Measurements from ENCODE around the gene PYGL. TPM values are rescaled to one million over a fixed set of nuclear protein-coding genes. Genes with fewer than 3 reads are reported as not detected.
A peak's percentile ranks its signal among the peaks of the same experiment; 100 is the strongest.

The PYGL gene
- polyA plus RNA-seq, 4 donors: 0.89 to 8.7 (median 5.4) TPM

DNA sequence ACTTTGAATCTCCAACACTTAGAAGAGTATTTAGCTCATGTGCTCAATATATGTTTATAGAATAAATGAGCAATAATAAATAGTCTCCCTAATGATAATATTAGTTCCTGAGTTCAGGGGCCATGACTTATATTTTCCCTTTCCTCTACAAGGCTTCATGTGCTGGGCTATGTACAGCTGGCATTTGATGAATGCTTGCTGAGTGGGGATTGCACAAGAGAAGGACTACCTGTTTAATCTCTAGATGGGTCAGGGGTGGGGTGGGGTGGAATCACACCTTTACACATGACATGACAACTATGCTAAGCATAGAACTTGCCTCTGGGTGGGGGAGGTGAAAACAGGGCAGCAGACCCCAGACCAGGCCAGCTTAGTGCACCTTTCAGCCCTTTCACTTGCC is 80.0 kb downstream of the PYGL start:
- H3K27ac ChIP-seq (ENCODE audit: low read depth in 1 of 3, low read length in 2 of 3): no peak overlapping the region
- no peak overlapping the region for H3K4me3 ChIP-seq (ENCODE audit: low read depth in 1 of 3, low read length in 3 of 3)
- FAIRE-seq: no peak
- peaks cover 0 to 5% (median 0%) of the 10 kb centered on the region in 3 donors for H3K4me1 ChIP-seq (ENCODE audit: control insufficient read depth in 3 of 3, insufficient read depth in 2 of 3, low read depth in 1 of 3, low read length in 2 of 3)
- H3K9me3 ChIP-seq (ENCODE audit: control insufficient read depth in 2 of 2, insufficient read depth in 1 of 2, low read depth in 1 of 2, low read length in 1 of 2): no peaks in the 10 kb centered on the region
- peaks cover 0 to 12% (median 0%) of the 10 kb centered on the region in 3 donors for H3K27me3 ChIP-seq (ENCODE audit: control insufficient read depth in 3 of 3, insufficient read depth in 3 of 3, low read length in 3 of 3)
- no peak for DNase-seq
- H3K36me3 ChIP-seq (ENCODE audit: control insufficient read depth in 3 of 3, insufficient read depth in 2 of 3, low read depth in 1 of 3, low read length in 3 of 3): no peaks in the 10 kb centered on the region

GRCh38 chr14:50862036-50862570 is 82.2 kb downstream of the PYGL start:
- no peaks in the 10 kb centered on the region for H3K36me3 ChIP-seq (ENCODE audit: control insufficient read depth in 3 of 3, insufficient read depth in 2 of 3, low read depth in 1 of 3, low read length in 3 of 3)
- DNase-seq: no peak
- H3K4me1 ChIP-seq (ENCODE audit: control insufficient read depth in 3 of 3, insufficient read depth in 2 of 3, low read depth in 1 of 3, low read length in 2 of 3): peaks cover 0 to 5% (median 0%) of the 10 kb centered on the region in 3 donors
- no peaks in the 10 kb centered on the region for H3K9me3 ChIP-seq (ENCODE audit: control insufficient read depth in 2 of 2, insufficient read depth in 1 of 2, low read depth in 1 of 2, low read length in 1 of 2)
- FAIRE-seq: no peak
- H3K4me3 ChIP-seq (ENCODE audit: low read depth in 1 of 3, low read length in 3 of 3): no peak overlapping the region
- H3K27me3 ChIP-seq (ENCODE audit: control insufficient read depth in 3 of 3, insufficient read depth in 3 of 3, low read length in 3 of 3): peaks cover 0 to 13% (median 0%) of the 10 kb centered on the region in 3 donors
- H3K27ac ChIP-seq (ENCODE audit: low read depth in 1 of 3, low read length in 2 of 3): no peak overlapping the region
- WGBS, 3 donors: 79 to 84% (median 80%) methylated on average over 4 of the region's 4 CpGs

DNA sequence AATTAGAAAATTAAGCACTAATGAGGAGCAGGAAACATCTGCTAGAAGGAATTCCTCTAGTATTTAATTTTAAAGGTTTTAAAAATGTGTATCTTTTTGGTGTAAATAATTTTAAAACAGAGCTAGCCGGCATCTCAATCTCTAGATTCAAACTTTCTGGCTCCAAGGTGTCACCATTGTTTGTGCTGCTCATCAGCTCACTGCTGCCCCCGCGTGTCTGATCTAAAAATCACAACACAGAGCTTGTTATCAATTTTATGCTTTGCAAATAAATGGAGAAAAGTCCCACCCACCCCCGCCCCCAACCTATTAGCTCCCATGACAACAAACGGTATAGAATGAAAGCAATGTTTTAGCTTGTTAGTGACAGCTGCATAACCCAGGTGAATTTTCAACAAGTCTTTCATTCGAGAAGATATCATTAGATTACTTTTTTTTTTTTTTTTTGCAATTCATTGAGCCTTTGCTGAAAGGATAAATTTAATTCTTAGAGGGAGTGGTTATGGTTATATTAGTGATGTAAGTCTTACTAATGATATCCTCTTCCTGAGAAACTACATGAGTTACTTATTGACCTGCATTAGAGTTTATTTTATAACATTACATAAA is 83.7 kb downstream of the PYGL start:
- H3K4me3 ChIP-seq (ENCODE audit: low read depth in 1 of 3, low read length in 3 of 3): peak overlapping the region in 2 of 3 donors; percentile 35 to 36
- H3K9me3 ChIP-seq (ENCODE audit: control insufficient read depth in 2 of 2, insufficient read depth in 1 of 2, low read depth in 1 of 2, low read length in 1 of 2): no peaks in the 10 kb centered on the region
- FAIRE-seq (no peak), DNase-seq (peak; percentile 74 to 76)
- H3K27me3 ChIP-seq (ENCODE audit: control insufficient read depth in 3 of 3, insufficient read depth in 3 of 3, low read length in 3 of 3): peaks cover 0 to 13% (median 0%) of the 10 kb centered on the region in 3 donors
- H3K27ac ChIP-seq (ENCODE audit: low read depth in 1 of 3, low read length in 2 of 3): peak overlapping the region in 1 of 3 donors; percentile 54
- WGBS, 3 donors: 1 to 3% (median 1%) methylated on average over 6 of the region's 6 CpGs
- H3K36me3 ChIP-seq (ENCODE audit: control insufficient read depth in 3 of 3, insufficient read depth in 2 of 3, low read depth in 1 of 3, low read length in 3 of 3): no peaks in the 10 kb centered on the region
- peaks cover 0 to 5% (median 0%) of the 10 kb centered on the region in 3 donors for H3K4me1 ChIP-seq (ENCODE audit: control insufficient read depth in 3 of 3, insufficient read depth in 2 of 3, low read depth in 1 of 3, low read length in 2 of 3)

DNA sequence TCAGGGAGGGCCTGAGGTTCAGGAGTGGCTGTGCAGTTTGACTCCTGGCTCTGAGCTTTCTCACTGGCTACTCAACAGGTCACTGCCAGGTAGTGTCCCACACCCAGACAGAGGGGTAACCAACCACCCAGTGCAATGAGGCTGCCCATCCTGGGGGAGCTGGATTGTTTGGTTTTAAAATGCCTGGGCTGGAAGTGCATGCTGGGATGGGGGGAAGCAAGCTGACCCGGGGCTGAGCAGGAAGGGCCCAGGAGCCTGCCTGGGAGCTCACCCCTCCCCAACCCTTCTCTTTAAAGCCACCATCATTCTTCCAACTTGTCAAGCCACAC is 85.0 kb downstream of the PYGL start:
- Histone ChIP-seq H3K36me3 (ENCODE audit: control insufficient read depth in 3 of 3, insufficient read depth in 2 of 3, low read depth in 1 of 3, low read length in 3 of 3) (no peaks in the 10 kb centered on the region), H3K27ac (ENCODE audit: low read depth in 1 of 3, low read length in 2 of 3) (peak overlapping the region in 1 of 3 donors; percentile 54), H3K4me3 (ENCODE audit: low read depth in 1 of 3, low read length in 3 of 3) (peak overlapping the region in 1 of 3 donors; percentile 35), H3K27me3 (ENCODE audit: control insufficient read depth in 3 of 3, insufficient read depth in 3 of 3, low read length in 3 of 3) (peaks cover 0 to 19% (median 0%) of the 10 kb centered on the region in 3 donors), H3K4me1 (ENCODE audit: control insufficient read depth in 3 of 3, insufficient read depth in 2 of 3, low read depth in 1 of 3, low read length in 2 of 3) (peaks cover 0 to 5% (median 0%) of the 10 kb centered on the region in 3 donors), H3K9me3 (ENCODE audit: control insufficient read depth in 2 of 2, insufficient read depth in 1 of 2, low read depth in 1 of 2, low read length in 1 of 2) (no peaks in the 10 kb centered on the region)
- DNase-seq (no peak), FAIRE-seq (no peak)
- WGBS, 3 donors: 7 to 40% (median 33%) methylated on average over 1 of the region's 1 CpG

DNA sequence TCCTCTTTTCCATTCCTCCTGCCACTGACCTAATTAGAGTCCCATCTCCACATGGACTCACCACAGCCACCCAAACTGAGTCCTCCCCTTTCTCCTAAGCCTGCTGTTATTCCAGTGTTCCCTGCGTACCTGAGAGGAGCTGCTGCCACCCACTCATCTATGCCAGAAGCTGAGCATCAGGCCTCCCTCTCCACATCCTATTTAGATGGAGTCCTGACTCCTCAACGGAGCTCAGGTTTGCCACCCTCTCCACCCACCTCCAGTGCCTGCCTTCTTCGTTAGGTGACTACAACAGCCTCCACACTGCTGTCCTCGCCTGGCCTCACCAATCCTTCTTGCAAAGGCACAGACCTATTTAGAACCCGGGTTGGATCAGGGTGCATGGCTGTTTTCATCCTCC is 87.6 kb downstream of the PYGL start:
- whole genome bisulfite sequencing, 3 donors: 73 to 87% (median 80%) methylated on average over 5 of the region's 5 CpGs
- no peak overlapping the region for H3K27ac ChIP-seq (ENCODE audit: low read depth in 1 of 3, low read length in 2 of 3)
- FAIRE-seq: no peak

DNA sequence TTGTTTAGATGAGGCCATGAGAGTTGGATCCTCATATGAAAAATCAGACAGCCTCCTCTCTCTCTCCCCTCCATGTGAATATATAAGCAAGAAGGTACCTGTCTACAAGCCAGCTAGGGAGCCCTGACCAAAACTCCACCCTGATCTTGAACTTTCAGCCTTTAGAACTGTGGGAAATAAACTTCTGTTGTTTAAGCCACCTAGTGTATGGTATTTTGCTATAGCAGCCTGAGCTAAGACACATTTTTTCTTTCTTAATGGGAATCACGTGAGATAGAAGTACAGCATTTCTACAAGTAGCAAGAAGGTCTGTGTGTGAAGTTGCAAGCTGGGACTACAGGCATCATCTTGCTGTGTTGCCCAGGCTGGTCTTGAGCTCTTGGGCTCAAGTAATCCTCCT is 88.7 kb downstream of the PYGL start:
- WGBS, 3 donors: 47 to 70% (median 58%) methylated on average over 1 of the region's 1 CpG
- Histone ChIP-seq H3K9me3 (ENCODE audit: control insufficient read depth in 2 of 2, insufficient read depth in 1 of 2, low read depth in 1 of 2, low read length in 1 of 2) (no peaks in the 10 kb centered on the region), H3K4me1 (ENCODE audit: control insufficient read depth in 3 of 3, insufficient read depth in 2 of 3, low read depth in 1 of 3, low read length in 2 of 3) (peaks cover 0 to 5% (median 0%) of the 10 kb centered on the region in 3 donors), H3K36me3 (ENCODE audit: control insufficient read depth in 3 of 3, insufficient read depth in 2 of 3, low read depth in 1 of 3, low read length in 3 of 3) (no peaks in the 10 kb centered on the region), H3K27ac (ENCODE audit: low read depth in 1 of 3, low read length in 2 of 3) (no peak overlapping the region), H3K4me3 (ENCODE audit: low read depth in 1 of 3, low read length in 3 of 3) (no peak overlapping the region), H3K27me3 (ENCODE audit: control insufficient read depth in 3 of 3, insufficient read depth in 3 of 3, low read length in 3 of 3) (peaks cover 0 to 19% (median 0%) of the 10 kb centered on the region in 3 donors)
- FAIRE-seq (no peak), DNase-seq (no peak)

More for the DNA sequence above, 87.6 kb downstream of the PYGL start:
- no peak for DNase-seq
- Histone ChIP-seq H3K27me3 (ENCODE audit: control insufficient read depth in 3 of 3, insufficient read depth in 3 of 3, low read length in 3 of 3) (peaks cover 0 to 19% (median 0%) of the 10 kb centered on the region in 3 donors), H3K36me3 (ENCODE audit: control insufficient read depth in 3 of 3, insufficient read depth in 2 of 3, low read depth in 1 of 3, low read length in 3 of 3) (no peaks in the 10 kb centered on the region), H3K4me1 (ENCODE audit: control insufficient read depth in 3 of 3, insufficient read depth in 2 of 3, low read depth in 1 of 3, low read length in 2 of 3) (peaks cover 0 to 5% (median 0%) of the 10 kb centered on the region in 3 donors), H3K4me3 (ENCODE audit: low read depth in 1 of 3, low read length in 3 of 3) (no peak overlapping the region), H3K9me3 (ENCODE audit: control insufficient read depth in 2 of 2, insufficient read depth in 1 of 2, low read depth in 1 of 2, low read length in 1 of 2) (no peaks in the 10 kb centered on the region)

Other genes starting within 250 kb of the PYGL start
- 1 to 10 TPM; 1.9 to 4.7 (median 3.8) TPM for gene NIN, start 113.3 kb downstream of the PYGL start, polyA plus RNA-seq
- under 1 TPM in 2 of 4 donors, not detected in 2; 0.07 to 0.09 TPM for gene ABHD12B, start 72.4 kb downstream of the PYGL start, polyA plus RNA-seq
- gene TRIM9, start 150.6 kb upstream of the PYGL start, polyA plus RNA-seq: 1 to 10 TPM in 1 of 4 donors, under 1 TPM in 1, not detected in 2; 0.80 to 1.3 TPM